ENCODE data around the gene TMC2. TPM values are rescaled to one million over a fixed set of nuclear protein-coding genes. Genes with fewer than 3 reads are reported as not detected.

Gene TMC2
- polyA plus RNA-seq, 2 of the 4 experiments (the other 2 are of a cell fraction) = not detected

GRCh38 chr20:2653556-2654383 is 117.4 kb downstream of the TMC2 start:
- peaks cover 34% of the 10 kb centered on the region for H3K4me1 ChIP-seq
- WGBS (ENCODE audit: missing lambda C conversion rate) = 7% methylated on average over 24 of the region's 24 CpGs
- H3K4me3 ChIP-seq = peak overlapping the region; percentile 78
- ATAC-seq = no peak
- peak overlapping the region; percentile 95 to 96 for H3K27ac ChIP-seq
- CTCF ChIA-PET = interaction anchor here (0.8 to 13.5 kb wide), 6 partner anchors 9 to 129 kb away, joined by 3 to 165 read pairs (median 5); partner anchors contain the start of gene IDH3B
- no peaks in the 10 kb centered on the region for H3K9me3 ChIP-seq
- TF ChIP-seq ZC3H11A (IDR thresholded peaks at IDR 0.05) (no peak), BCL3 (IDR thresholded peaks at IDR 0.05) (0 out of 3 replicates have a peak, but pooled peaks have one; percentile 4)
- POLR2A ChIA-PET = interaction anchor here (1.5 to 2.8 kb wide), 5 partner anchors 10 to 551 kb away, joined by 5 to 50 read pairs (median 11); partner anchors contain the start of genes IDH3B and SNRPB
- DNase-seq (ENCODE audit: low read depth in 1 of 2, low spot score in 1 of 2) = no peak
- peak overlapping the region; percentile 98 for H3K4me2 ChIP-seq
- no peak for FAIRE-seq

GRCh38 chr20:2654384-2654822 is 118.0 kb downstream of the TMC2 start:
- no peak for DNase-seq (ENCODE audit: low read depth in 1 of 2, low spot score in 1 of 2)
- ChIA-PET CTCF (interaction anchor here (1.1 to 13.5 kb wide), 8 partner anchors 7 to 130 kb away, joined by 3 to 165 read pairs (median 6); partner anchors contain the start of gene IDH3B), POLR2A (interaction anchor here (1.7 kb wide), 1 partner anchor 10 kb away, joined by 11 read pairs; the partner anchor contains the start of gene IDH3B)
- peak overlapping the region; percentile 95 to 96; a peak in 5 of 6 replicates for H3K27ac ChIP-seq
- peaks cover 34% of the 10 kb centered on the region for H3K4me1 ChIP-seq
- peak overlapping the region; percentile 78 for H3K4me3 ChIP-seq
- H3K9me3 ChIP-seq = no peaks in the 10 kb centered on the region
- 57% methylated on average over 9 of the region's 9 CpGs for WGBS (ENCODE audit: missing lambda C conversion rate)
- FAIRE-seq = peak; percentile 32
- ATAC-seq = no peak
- peak overlapping the region; percentile 98 for H3K4me2 ChIP-seq
- no peak for TF ChIP-seq HOXB5 (CRISPR knock-in tag; IDR thresholded peaks at IDR 0.05)
- TF ChIP-seq ZNF302 (CRISPR knock-in tag; IDR thresholded peaks at IDR 0.05) = no peak
- TF ChIP-seq HMGXB4 (CRISPR knock-in tag; IDR thresholded peaks at IDR 0.05; ENCODE audit: borderline replicate concordance) = no peak
- no peak for TF ChIP-seq ZFP36 (IDR thresholded peaks at IDR 0.05; ENCODE audit: borderline replicate concordance, partially characterized antibody)
- TF ChIP-seq NR3C1 (IDR thresholded peaks at IDR 0.05) = no peak
- no peak for TF ChIP-seq HDAC2 (IDR thresholded peaks at IDR 0.05)
- TF ChIP-seq ZC3H11A (IDR thresholded peaks at IDR 0.05) = no peak
- TF ChIP-seq ELK1 (IDR thresholded peaks at IDR 0.05; ENCODE audit: low read depth, low read length) = no peak
- TF ChIP-seq JUNB (IDR thresholded peaks at IDR 0.05) = no peak

GRCh38 chr20:2654831-2655230 is 118.5 kb downstream of the TMC2 start:
- no peak for DNase-seq (ENCODE audit: low read depth in 1 of 2, low spot score in 1 of 2)
- TF ChIP-seq BCL3 (IDR thresholded peaks at IDR 0.05) = no peak
- no peak for TF ChIP-seq HES2 (IDR thresholded peaks at IDR 0.05)
- no peak for TF ChIP-seq MAZ (IDR thresholded peaks at IDR 0.05; ENCODE audit: borderline replicate concordance, low read depth, low read length)
- no peak for TF ChIP-seq CHD4 (IDR thresholded peaks at IDR 0.05; ENCODE audit: borderline replicate concordance)
- no peak for TF ChIP-seq CBX8 (IDR thresholded peaks at IDR 0.05)
- no peak for TF ChIP-seq JUN (IDR thresholded peaks at IDR 0.05)
- TF ChIP-seq BHLHE40 (IDR thresholded peaks at IDR 0.05; ENCODE audit: low read depth, low read length) = no peak
- no peak for TF ChIP-seq USF2 (IDR thresholded peaks at IDR 0.05)
- no peak for TF ChIP-seq SREBF2 (IDR thresholded peaks at IDR 0.05)
- TF ChIP-seq HEYL (CRISPR knock-in tag; IDR thresholded peaks at IDR 0.05) = no peak
- no peak for TF ChIP-seq HOXB5 (CRISPR knock-in tag; IDR thresholded peaks at IDR 0.05)
- no peak for TF ChIP-seq ZSCAN20 (CRISPR knock-in tag; IDR thresholded peaks at IDR 0.05)
- peak overlapping the region in 1 of 2 experiments; percentile 95; a peak in 3 of 6 replicates for H3K27ac ChIP-seq
- H3K4me3 ChIP-seq = peak overlapping the region; percentile 78; the same call in 2 of the 3 replicates
- POLR2A ChIA-PET = interaction anchor here (1.7 kb wide), 1 partner anchor 9 kb away, joined by 11 read pairs; the partner anchor contains the start of gene IDH3B
- FAIRE-seq = no peak
- no peaks in the 10 kb centered on the region for H3K9me3 ChIP-seq
- CTCF ChIA-PET = interaction anchor here (1.1 to 13.5 kb wide), 7 partner anchors 8 to 130 kb away, joined by 3 to 165 read pairs (median 7); partner anchors contain the start of gene IDH3B
- ATAC-seq = no peak
- H3K4me2 ChIP-seq = peak overlapping the region; percentile 98
- WGBS (ENCODE audit: missing lambda C conversion rate) = 58% methylated on average over 3 of the region's 3 CpGs
- peaks cover 34% of the 10 kb centered on the region for H3K4me1 ChIP-seq
